Natural killer cell (primary cell): ENCODE measurements around the gene TSPAN2. TPM values are rescaled to one million over a fixed set of nuclear protein-coding genes. Genes with fewer than 3 reads are reported as not detected.

ENCODE experiments used
- ATAC-seq, 3 donors: fragments of 150-1000 bp in 2 of 3; fragments of 200-7000 bp in 1 of 3; cut with Tn5 transposase; 1 replicate in 1 of 3; 2 replicates in 2 of 3; pipeline ENCODE4 v1.10.0; 2021; ENCODE audit warnings: mild to moderate bottlenecking in 2 of 3, moderate library complexity in 2 of 3
- DNase-seq, 2 donors: peaks; one replicate each; pipeline versions ENCODE4 v3.0.0 to v3.0.0-alpha.2; 2013 to 2021; ENCODE audit warnings: mixed read lengths in 1 of 2
- H3K27ac ChIP-seq: one replicate; pipeline ENCODE4 v1.5.1; 2013; ENCODE audit warnings: mild to moderate bottlenecking, low read length
- H3K27me3 ChIP-seq: one replicate; pipeline ENCODE4 v1.6.1; 2013; ENCODE audit warnings: low read length; ENCODE audit not compliant: control insufficient read depth, insufficient read depth
- H3K36me3 ChIP-seq: one replicate; pipeline ENCODE4 v1.6.1; 2013; ENCODE audit warnings: low read length; ENCODE audit not compliant: control insufficient read depth, insufficient read depth
- H3K4me1 ChIP-seq: one replicate; pipeline ENCODE4 v1.6.1; 2013; ENCODE audit warnings: low read length; ENCODE audit not compliant: control insufficient read depth, insufficient read depth
- H3K4me3 ChIP-seq: one replicate; pipeline ENCODE4 v1.5.1; 2013; ENCODE audit warnings: low read length
- H3K9me3 ChIP-seq: one replicate; pipeline ENCODE4 v1.6.1; 2013; ENCODE audit warnings: low read length; ENCODE audit not compliant: control insufficient read depth, insufficient read depth
- H3K27ac Mint-ChIP-seq, 2 donors: one replicate each; pipeline ENCODE4 v1.8.0; 2022; ENCODE audit warnings: mild to moderate bottlenecking in 2 of 2, mixed read lengths in 2 of 2, moderate library complexity in 1 of 2
- H3K27me3 Mint-ChIP-seq, 2 donors: one replicate each; pipeline ENCODE4 v1.8.0; 2022; ENCODE audit warnings: low read depth in 2 of 2, mixed read lengths in 2 of 2
- H3K36me3 Mint-ChIP-seq: one replicate; pipeline ENCODE4 v1.8.0; 2022; ENCODE audit warnings: mixed read lengths
- H3K4me1 Mint-ChIP-seq, 2 donors: one replicate each; pipeline ENCODE4 v1.8.0; 2022; ENCODE audit warnings: mixed read lengths in 2 of 2
- H3K4me3 Mint-ChIP-seq: one replicate; pipeline ENCODE4 v1.8.0; 2022; ENCODE audit warnings: mild to moderate bottlenecking, moderate library complexity, mixed read lengths
- H3K9me3 Mint-ChIP-seq, 2 donors: one replicate each; pipeline ENCODE4 v1.8.0; 2022; ENCODE audit warnings: mixed read lengths in 2 of 2
- CTCF ChIP-seq: fragments of 200-600 bp; IDR thresholded peaks from one replicate; pipeline ENCODE4 v1.8.0; 2022; ENCODE audit warnings: antibody characterized with exemption
- WGBS: methylation state at CpG from one replicate; pipeline ENCODE4 v1.1.7; 2013; ENCODE audit warnings: missing lambda C conversion rate; ENCODE audit not compliant: insufficient coverage; 5-methylcytosine and 5-hydroxymethylcytosine counted together
- intact Hi-C: fragments of 100-400 bp; cut with micrococcal nuclease; formaldehyde crosslinking; loops from one replicate; pipeline ENCODE4 v1.14.2; 2022
- total RNA-seq, 4 donors: library from RNA; stranded (reverse); fragments of 120-200 nt in 1 of 4; gene quantifications; one replicate each; pipeline versions ENCODE4 v1.2.3 to v1.2.4, GENCODE V29; 2013 to 2022

TSPAN2 gene
- total RNA-seq, 3 donors from 2014 or later (not counting 1 experiment from before 2014, with no cell fraction given), result 17.1 to 41.4 (median 28.6) TPM

GRCh38 chr1:115121793-115122192 lies 32.5 kb upstream of the TSPAN2 start:
- Mint-ChIP-seq H3K36me3 (peaks cover 14% of the 10 kb centered on the region), H3K27ac (no peak overlapping the region), H3K4me3 (no peak overlapping the region), H3K9me3 (peaks cover 2 to 8% of the 10 kb centered on the region in 2 donors), H3K27me3 (peaks cover 30 to 43% of the 10 kb centered on the region in 2 donors), H3K4me1 (no peaks in the 10 kb centered on the region)
- Histone ChIP-seq H3K27ac (no peak overlapping the region), H3K4me1 (no peaks in the 10 kb centered on the region), H3K4me3 (no peak overlapping the region), H3K27me3 (no peaks in the 10 kb centered on the region), H3K36me3 (no peaks in the 10 kb centered on the region), H3K9me3 (peaks cover 14% of the 10 kb centered on the region)
- no peak for DNase-seq
- intact Hi-C loops, result no loop called here
- TF ChIP-seq CTCF, result no peak
- no peak for ATAC-seq

- Histone ChIP-seq H3K9me3 (peaks cover 14% of the 10 kb centered on the region), H3K27me3 (no peaks in the 10 kb centered on the region), H3K36me3 (no peaks in the 10 kb centered on the region), H3K27ac (no peak overlapping the region), H3K4me1 (no peaks in the 10 kb centered on the region), H3K4me3 (no peak overlapping the region)
- intact Hi-C loops, result no loop called here
- no peak for DNase-seq
- no peak for ATAC-seq
- peaks cover 2 to 8% of the 10 kb centered on the region in 2 donors for H3K9me3 Mint-ChIP-seq
- H3K4me3 Mint-ChIP-seq, result no peak overlapping the region
- H3K27me3 Mint-ChIP-seq, result peaks cover 24 to 34% of the 10 kb centered on the region in 2 donors
- no peak for TF ChIP-seq CTCF
- no peaks in the 10 kb centered on the region for H3K4me1 Mint-ChIP-seq
- WGBS, result 71% methylated on average over 2 of the region's 2 CpGs
- H3K36me3 Mint-ChIP-seq, result peaks cover 14% of the 10 kb centered on the region
- no peak overlapping the region for H3K27ac Mint-ChIP-seq
These were observed 31.0 kb upstream of the TSPAN2 start for GRCh38 chr1:115120296-115120695.

DNA sequence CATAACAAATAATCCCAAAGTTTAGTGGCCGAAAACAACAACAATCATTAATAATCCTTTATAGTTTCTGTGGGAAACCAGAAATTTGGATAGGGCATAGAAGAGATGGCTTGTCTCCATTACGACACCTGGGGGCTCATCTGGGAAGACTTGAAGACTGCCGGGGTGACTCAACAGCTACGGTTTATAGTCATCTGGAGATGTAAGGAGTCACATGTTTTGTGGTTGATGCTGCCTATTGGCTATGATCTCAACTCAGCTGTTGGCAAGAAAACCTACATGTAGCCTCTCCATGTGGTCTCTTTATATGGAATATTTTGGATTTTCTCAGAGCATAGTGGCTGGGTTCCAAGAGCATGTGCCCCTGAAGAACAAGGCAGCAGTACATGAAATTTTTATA lies 29.3 kb upstream of the TSPAN2 start:
- Histone ChIP-seq H3K4me1 (no peaks in the 10 kb centered on the region), H3K36me3 (no peaks in the 10 kb centered on the region), H3K27me3 (no peaks in the 10 kb centered on the region), H3K9me3 (peaks cover 11% of the 10 kb centered on the region), H3K27ac (no peak overlapping the region), H3K4me3 (no peak overlapping the region)
- Mint-ChIP-seq H3K36me3 (peaks cover 5% of the 10 kb centered on the region), H3K4me1 (no peaks in the 10 kb centered on the region), H3K4me3 (no peak overlapping the region), H3K27ac (no peak overlapping the region), H3K9me3 (no peaks in the 10 kb centered on the region), H3K27me3 (peaks cover 19 to 25% of the 10 kb centered on the region in 2 donors)
- no peak for TF ChIP-seq CTCF
- no peak for DNase-seq
- WGBS, result 95% methylated on average over 3 of the region's 4 CpGs
- intact Hi-C loops, result no loop called here
- ATAC-seq, result no peak

DNA sequence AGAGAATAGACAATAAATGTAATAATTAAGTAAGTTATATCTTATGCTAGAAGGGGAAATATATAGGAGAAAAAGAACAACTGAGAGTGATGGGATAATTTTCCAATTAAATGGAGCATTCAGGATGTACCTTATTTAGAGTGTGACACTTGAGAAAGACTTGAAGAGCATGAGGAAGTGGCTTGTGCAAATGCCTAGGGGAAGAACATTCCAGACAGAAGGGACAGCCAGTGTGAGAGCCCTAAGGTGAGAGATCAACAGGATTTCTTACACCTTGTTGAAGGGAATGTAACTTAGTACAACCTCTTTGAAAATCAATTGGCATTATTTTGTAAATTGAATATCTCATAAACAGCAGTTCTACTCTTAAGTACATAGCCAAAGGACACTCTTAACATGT lies 28.8 kb upstream of the TSPAN2 start:
- H3K27ac ChIP-seq, result no peak overlapping the region
- H3K36me3 ChIP-seq, result no peaks in the 10 kb centered on the region
- peaks cover 16 to 22% of the 10 kb centered on the region in 2 donors for H3K27me3 Mint-ChIP-seq
- DNase-seq (no peak), ATAC-seq (no peak)
- H3K4me3 Mint-ChIP-seq, result no peak overlapping the region
- H3K9me3 Mint-ChIP-seq, result no peaks in the 10 kb centered on the region
- no peak overlapping the region for H3K27ac Mint-ChIP-seq
- H3K4me1 Mint-ChIP-seq, result no peaks in the 10 kb centered on the region
- intact Hi-C loops, result no loop called here
- no peak overlapping the region for H3K4me3 ChIP-seq
- no peaks in the 10 kb centered on the region for H3K27me3 ChIP-seq
- peaks cover 8% of the 10 kb centered on the region for H3K9me3 ChIP-seq
- peaks cover 1% of the 10 kb centered on the region for H3K36me3 Mint-ChIP-seq
- no peaks in the 10 kb centered on the region for H3K4me1 ChIP-seq
- no peak for TF ChIP-seq CTCF
